ENCODE data around the gene SLC25A18.

DNA sequence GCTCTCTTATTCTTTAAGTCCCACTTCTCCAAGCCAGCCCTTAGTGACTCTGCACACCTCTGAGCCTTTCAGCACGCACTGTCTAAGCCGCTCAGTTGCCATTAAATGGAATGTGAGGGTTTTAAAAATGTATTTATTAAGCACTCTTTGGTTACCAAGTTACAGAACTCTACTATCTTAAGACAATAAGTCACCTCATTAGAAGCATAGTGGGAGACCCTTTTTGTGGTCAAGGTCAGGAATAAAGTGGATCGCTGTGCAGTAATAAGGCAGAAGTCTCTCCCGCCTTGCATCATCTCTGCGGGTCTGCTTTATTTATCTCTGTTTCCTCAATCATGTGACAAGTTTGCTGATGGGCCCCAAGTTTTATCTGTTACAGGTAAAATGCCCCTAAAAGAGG is 11.9 kb downstream of the SLC25A18 start:
- no peak for TF ChIP-seq EZH2 (IDR thresholded peaks at IDR 0.05; ENCODE audit: low read length)
- TF ChIP-seq, protein P1, sequence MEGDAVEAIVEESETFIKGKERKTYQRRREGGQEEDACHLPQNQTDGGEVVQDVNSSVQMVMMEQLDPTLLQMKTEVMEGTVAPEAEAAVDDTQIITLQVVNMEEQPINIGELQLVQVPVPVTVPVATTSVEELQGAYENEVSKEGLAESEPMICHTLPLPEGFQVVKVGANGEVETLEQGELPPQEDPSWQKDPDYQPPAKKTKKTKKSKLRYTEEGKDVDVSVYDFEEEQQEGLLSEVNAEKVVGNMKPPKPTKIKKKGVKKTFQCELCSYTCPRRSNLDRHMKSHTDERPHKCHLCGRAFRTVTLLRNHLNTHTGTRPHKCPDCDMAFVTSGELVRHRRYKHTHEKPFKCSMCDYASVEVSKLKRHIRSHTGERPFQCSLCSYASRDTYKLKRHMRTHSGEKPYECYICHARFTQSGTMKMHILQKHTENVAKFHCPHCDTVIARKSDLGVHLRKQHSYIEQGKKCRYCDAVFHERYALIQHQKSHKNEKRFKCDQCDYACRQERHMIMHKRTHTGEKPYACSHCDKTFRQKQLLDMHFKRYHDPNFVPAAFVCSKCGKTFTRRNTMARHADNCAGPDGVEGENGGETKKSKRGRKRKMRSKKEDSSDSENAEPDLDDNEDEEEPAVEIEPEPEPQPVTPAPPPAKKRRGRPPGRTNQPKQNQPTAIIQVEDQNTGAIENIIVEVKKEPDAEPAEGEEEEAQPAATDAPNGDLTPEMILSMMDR (optimal IDR thresholded peaks at IDR 0.05 in 1 of 3, IDR thresholded peaks at IDR 0.05 in 1 of 3, conservative IDR thresholded peaks at IDR 0.05 in 1 of 3; ENCODE audit: extremely low read depth in 1 of 3, insufficient read depth in 2 of 3, low read length in 3 of 3), result no peak
